ENCODE measurements around the gene TMEM231.
"Not testable (repeated sequence)": the region's sequence is repeated elsewhere in the genome, so short reads cannot be mapped to it uniquely, and the experiment has no call there.

The TMEM231 gene

GRCh38 chr16:75501359-75501758 lies 54.7 kb downstream of the TMEM231 start:
- TF ChIP-seq POLR2A (IDR thresholded peaks at IDR 0.05; ENCODE audit: low read depth, low read length): no peak
- DNase-seq (ENCODE audit: insufficient read length, low spot score): no peak
- FAIRE-seq: no peak

GRCh38 chr16:75498605-75499322 lies 57.3 kb downstream of the TMEM231 start:
- not testable (repeated sequence) for FAIRE-seq; DNase-seq (ENCODE audit: insufficient read length, low spot score)

GRCh38 chr16:75497558-75497957 lies 58.5 kb downstream of the TMEM231 start:
- DNase-seq (ENCODE audit: insufficient read length, low spot score): no peak
- no peak for FAIRE-seq
- TF ChIP-seq POLR2A (IDR thresholded peaks at IDR 0.05; ENCODE audit: low read depth, low read length): no peak

- TF ChIP-seq POLR2A (IDR thresholded peaks at IDR 0.05; ENCODE audit: low read depth, low read length): no peak
- DNase-seq (ENCODE audit: insufficient read length, low spot score) (no peak), FAIRE-seq (no peak)
Measured at GRCh38 chr16:75495076-75495674, 60.9 kb downstream of the TMEM231 start, which contains the start of gene CHST6. TSS of gene CHST6 (minus strand) at chr16:75495441. CDS start at chr16:75479828, 15,613 bp downstream.

GRCh38 chr16:75494661-75495075 lies 61.4 kb downstream of the TMEM231 start:
- no peak for TF ChIP-seq POLR2A (IDR thresholded peaks at IDR 0.05; ENCODE audit: low read depth, low read length)
- no peak for FAIRE-seq
- DNase-seq (ENCODE audit: insufficient read length, low spot score): no peak

- DNase-seq (ENCODE audit: insufficient read length, low spot score) (no peak), FAIRE-seq (no peak)
- TF ChIP-seq POLR2A (IDR thresholded peaks at IDR 0.05; ENCODE audit: low read depth, low read length): no peak
Measured at GRCh38 chr16:75494184-75494583, 61.9 kb downstream of the TMEM231 start.

- FAIRE-seq (no peak), DNase-seq (ENCODE audit: insufficient read length, low spot score) (peak; percentile 74)
- TF ChIP-seq POLR2A (IDR thresholded peaks at IDR 0.05; ENCODE audit: low read depth, low read length): no peak
Measured at GRCh38 chr16:75491876-75492275, 64.2 kb downstream of the TMEM231 start.

- TF ChIP-seq POLR2A (IDR thresholded peaks at IDR 0.05; ENCODE audit: low read depth, low read length): no peak
- no peak for DNase-seq (ENCODE audit: insufficient read length, low spot score)
- FAIRE-seq: no peak
Measured at GRCh38 chr16:75488322-75488721, 67.7 kb downstream of the TMEM231 start.

Measured in H54 (cell line).